ENCODE results near the gene TRAFD1. TPM values are rescaled to one million over a fixed set of nuclear protein-coding genes. Genes with fewer than 3 reads are reported as not detected.

Gene TRAFD1
- total RNA-seq, 1 experiment from 2014 or later: 38.8 TPM

- no peaks in the 10 kb centered on the region for H3K27me3 Mint-ChIP-seq (ENCODE audit: unreplicated experiment)
- BruUV-seq (replicated peaks): no TSS peak
- H3K4me3 Mint-ChIP-seq (ENCODE audit: low read depth, unreplicated experiment): no peak overlapping the region
- intact Hi-C loops (cut with micrococcal nuclease; ENCODE audit: unreplicated experiment): no loop called here
- no peaks in the 10 kb centered on the region for H3K9me3 Mint-ChIP-seq (ENCODE audit: low read depth, unreplicated experiment)
- no peaks in the 10 kb centered on the region for H3K4me1 Mint-ChIP-seq (ENCODE audit: low read depth, unreplicated experiment)
- TF ChIP-seq, protein P1, sequence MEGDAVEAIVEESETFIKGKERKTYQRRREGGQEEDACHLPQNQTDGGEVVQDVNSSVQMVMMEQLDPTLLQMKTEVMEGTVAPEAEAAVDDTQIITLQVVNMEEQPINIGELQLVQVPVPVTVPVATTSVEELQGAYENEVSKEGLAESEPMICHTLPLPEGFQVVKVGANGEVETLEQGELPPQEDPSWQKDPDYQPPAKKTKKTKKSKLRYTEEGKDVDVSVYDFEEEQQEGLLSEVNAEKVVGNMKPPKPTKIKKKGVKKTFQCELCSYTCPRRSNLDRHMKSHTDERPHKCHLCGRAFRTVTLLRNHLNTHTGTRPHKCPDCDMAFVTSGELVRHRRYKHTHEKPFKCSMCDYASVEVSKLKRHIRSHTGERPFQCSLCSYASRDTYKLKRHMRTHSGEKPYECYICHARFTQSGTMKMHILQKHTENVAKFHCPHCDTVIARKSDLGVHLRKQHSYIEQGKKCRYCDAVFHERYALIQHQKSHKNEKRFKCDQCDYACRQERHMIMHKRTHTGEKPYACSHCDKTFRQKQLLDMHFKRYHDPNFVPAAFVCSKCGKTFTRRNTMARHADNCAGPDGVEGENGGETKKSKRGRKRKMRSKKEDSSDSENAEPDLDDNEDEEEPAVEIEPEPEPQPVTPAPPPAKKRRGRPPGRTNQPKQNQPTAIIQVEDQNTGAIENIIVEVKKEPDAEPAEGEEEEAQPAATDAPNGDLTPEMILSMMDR (IDR thresholded peaks at IDR 0.05; ENCODE audit: unreplicated experiment): no peak
- no peak for DNase-seq
- H3K36me3 Mint-ChIP-seq (ENCODE audit: insufficient read depth, unreplicated experiment): peaks cover 28% of the 10 kb centered on the region
- H3K27ac Mint-ChIP-seq (ENCODE audit: unreplicated experiment): no peak overlapping the region
- CTCF ChIA-PET: interaction anchor here (0.7 kb wide), 1 partner anchor 219 kb away, joined by 3 read pairs; no protein-coding TSS in a partner anchor
These were observed 57.1 kb downstream of the TRAFD1 start for GRCh38 chr12:112182499-112182898.

DNA sequence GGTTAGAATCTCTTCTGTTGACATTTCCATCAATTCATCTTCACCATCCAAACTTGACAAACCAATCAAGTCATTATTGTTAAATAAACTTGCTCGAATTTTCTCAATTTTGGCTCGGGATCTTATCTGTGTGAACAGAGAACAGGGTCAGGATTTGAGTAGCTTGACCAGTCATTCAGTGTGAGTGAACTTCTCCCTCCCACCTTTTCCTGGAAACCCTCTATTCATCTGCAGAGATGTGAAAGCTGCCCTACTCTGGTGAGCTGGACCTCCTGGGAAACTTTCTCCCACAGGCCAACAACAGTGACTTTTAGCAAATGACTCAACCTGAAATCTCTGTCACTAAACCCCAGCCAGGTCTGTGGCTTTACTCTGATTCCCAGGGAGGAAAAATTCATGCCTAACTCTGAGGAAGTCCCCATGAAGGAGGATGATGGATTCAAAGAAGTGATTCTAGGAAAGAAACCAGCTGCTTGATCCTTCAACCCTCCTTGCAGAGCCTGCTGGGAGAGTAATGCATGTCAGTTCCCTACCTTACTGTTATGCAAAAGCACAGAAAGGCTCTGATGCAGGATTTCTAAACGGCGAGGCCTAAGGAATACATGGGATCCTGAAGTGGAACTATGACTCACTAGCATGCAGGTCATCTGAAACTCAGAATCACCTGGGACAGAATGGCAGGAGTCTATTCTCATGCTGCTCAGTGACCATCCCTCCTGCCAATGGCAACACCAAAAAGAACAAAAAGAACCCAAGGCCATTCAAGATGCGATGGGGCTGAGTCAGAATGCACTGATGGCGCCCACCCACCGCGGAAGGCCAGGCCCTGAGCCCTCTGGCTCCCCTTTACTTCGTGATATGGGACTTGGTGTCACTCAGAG, 58.0 kb downstream of the TRAFD1 start:
- Mint-ChIP-seq H3K27ac (ENCODE audit: unreplicated experiment) (no peak overlapping the region), H3K4me3 (ENCODE audit: low read depth, unreplicated experiment) (no peak overlapping the region)

DNA sequence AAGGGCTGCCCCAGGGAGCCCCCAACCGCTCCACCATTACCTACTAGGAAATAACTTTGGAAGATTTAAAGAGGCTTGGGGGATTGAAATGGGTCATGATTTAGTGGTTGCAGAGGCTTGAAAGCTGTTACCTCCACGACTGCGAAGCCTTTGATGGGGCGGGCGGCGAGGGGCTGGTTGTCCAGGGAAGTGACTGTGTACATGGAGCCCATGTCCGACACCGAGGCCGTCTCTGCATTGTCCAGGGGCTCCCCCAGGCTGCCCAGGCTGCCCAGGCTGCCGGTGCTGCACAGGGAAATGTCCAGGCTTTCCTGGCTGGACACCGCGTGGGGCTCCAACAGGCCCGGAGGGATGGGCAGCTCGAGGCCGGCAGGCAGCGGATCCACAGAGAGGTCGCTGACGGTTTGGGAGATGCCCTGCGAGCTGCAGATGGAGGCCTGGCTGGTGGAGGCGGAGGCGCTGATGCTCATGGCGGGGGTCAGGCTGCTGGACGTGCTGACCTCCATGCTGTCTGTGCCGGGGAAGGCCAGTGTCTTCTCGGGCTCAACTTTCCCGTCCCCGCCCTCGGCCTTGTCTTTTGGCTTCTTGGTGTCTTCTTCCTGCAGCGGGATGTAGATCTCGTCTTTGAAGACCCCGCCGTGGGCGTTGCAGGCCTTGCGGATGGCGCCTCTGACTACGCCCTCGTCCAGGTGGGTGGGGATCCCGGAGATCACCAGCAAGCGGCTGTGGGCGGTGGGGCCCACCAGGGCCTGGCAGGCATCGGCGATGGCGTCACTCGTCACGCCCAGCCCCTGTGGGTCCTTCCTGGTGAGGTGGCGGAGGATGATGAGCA, 58.9 kb downstream of the TRAFD1 start:
- Mint-ChIP-seq H3K4me3 (ENCODE audit: low read depth, unreplicated experiment) (no peak overlapping the region), H3K36me3 (ENCODE audit: insufficient read depth, unreplicated experiment) (peaks cover 22% of the 10 kb centered on the region), H3K27me3 (ENCODE audit: unreplicated experiment) (no peaks in the 10 kb centered on the region), H3K4me1 (ENCODE audit: low read depth, unreplicated experiment) (no peaks in the 10 kb centered on the region), H3K9me3 (ENCODE audit: low read depth, unreplicated experiment) (no peaks in the 10 kb centered on the region), H3K27ac (ENCODE audit: unreplicated experiment) (no peak overlapping the region)
- no peak for DNase-seq
- CTCF ChIA-PET: no interaction called here
- BruUV-seq (replicated peaks): no TSS peak
- TF ChIP-seq, protein P1 (IDR thresholded peaks at IDR 0.05; ENCODE audit: unreplicated experiment): no peak
- intact Hi-C loops (cut with micrococcal nuclease; ENCODE audit: unreplicated experiment): no loop called here

More for the DNA sequence above, 58.0 kb downstream of the TRAFD1 start:
- TF ChIP-seq, protein P1 (IDR thresholded peaks at IDR 0.05; ENCODE audit: unreplicated experiment): no peak
- no peaks in the 10 kb centered on the region for H3K4me1 Mint-ChIP-seq (ENCODE audit: low read depth, unreplicated experiment)
- BruUV-seq (replicated peaks): no TSS peak
- CTCF ChIA-PET: no interaction called here
- intact Hi-C loops (cut with micrococcal nuclease; ENCODE audit: unreplicated experiment): no loop called here
- H3K27me3 Mint-ChIP-seq (ENCODE audit: unreplicated experiment): no peaks in the 10 kb centered on the region
- H3K36me3 Mint-ChIP-seq (ENCODE audit: insufficient read depth, unreplicated experiment): peaks cover 28% of the 10 kb centered on the region
- H3K9me3 Mint-ChIP-seq (ENCODE audit: low read depth, unreplicated experiment): no peaks in the 10 kb centered on the region
- DNase-seq: no peak

DNA sequence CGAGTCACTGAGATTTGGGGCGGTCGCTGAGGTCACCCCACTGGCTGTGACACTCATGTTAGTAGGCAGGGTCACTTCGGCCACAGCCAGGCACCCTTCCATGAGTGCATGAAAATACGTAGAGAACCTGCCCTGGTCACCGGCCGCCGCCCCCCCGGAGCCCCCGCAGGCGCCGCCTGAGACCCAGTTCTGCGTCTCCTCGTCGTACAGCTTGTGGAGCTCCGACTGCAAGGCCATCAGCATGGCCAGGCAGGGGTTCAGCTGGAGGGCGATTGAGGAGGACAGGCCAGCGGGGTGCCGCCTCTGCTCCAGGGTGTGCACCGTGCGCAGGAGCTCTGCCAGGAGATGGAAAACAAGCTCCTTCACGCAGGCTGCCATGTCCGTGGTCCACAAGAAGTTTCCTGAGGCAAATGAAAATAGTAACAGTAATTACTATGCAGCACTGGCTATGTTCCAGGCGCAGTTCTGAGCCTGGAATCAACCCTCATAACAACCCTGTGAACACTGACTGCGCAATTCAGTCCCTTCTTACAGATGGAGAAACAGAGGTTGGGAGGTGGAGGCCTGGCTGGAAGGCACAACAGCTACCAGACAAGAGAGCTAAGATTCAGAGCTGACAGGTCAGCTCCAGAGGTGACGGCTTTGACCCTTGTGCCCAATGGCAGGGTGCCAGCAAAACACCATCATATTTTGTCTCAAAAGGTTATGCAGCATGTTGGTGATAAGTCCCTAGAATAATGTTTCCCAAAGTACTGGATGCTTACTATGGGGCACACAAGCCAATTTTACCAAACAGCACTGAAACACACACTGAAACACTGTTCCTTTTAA, 59.9 kb downstream of the TRAFD1 start:
- CTCF ChIA-PET: no interaction called here
- Mint-ChIP-seq H3K9me3 (ENCODE audit: low read depth, unreplicated experiment) (no peaks in the 10 kb centered on the region), H3K27me3 (ENCODE audit: unreplicated experiment) (no peaks in the 10 kb centered on the region), H3K4me3 (ENCODE audit: low read depth, unreplicated experiment) (no peak overlapping the region), H3K4me1 (ENCODE audit: low read depth, unreplicated experiment) (no peaks in the 10 kb centered on the region), H3K27ac (ENCODE audit: unreplicated experiment) (no peak overlapping the region), H3K36me3 (ENCODE audit: insufficient read depth, unreplicated experiment) (peaks cover 25% of the 10 kb centered on the region)
- TF ChIP-seq, protein P1 (IDR thresholded peaks at IDR 0.05; ENCODE audit: unreplicated experiment): no peak
- BruUV-seq (replicated peaks): no TSS peak
- intact Hi-C loops (cut with micrococcal nuclease; ENCODE audit: unreplicated experiment): no loop called here
- no peak for DNase-seq

Data from Calu3 (cell line).